Measurements from ENCODE around the gene DLST.

GRCh38 chr14:74912111-74912510 is 30.4 kb downstream of the DLST start:
- TF ChIP-seq JUN (CRISPR knock-in tag; IDR thresholded peaks at IDR 0.05): no peak
- TF ChIP-seq, protein P1, sequence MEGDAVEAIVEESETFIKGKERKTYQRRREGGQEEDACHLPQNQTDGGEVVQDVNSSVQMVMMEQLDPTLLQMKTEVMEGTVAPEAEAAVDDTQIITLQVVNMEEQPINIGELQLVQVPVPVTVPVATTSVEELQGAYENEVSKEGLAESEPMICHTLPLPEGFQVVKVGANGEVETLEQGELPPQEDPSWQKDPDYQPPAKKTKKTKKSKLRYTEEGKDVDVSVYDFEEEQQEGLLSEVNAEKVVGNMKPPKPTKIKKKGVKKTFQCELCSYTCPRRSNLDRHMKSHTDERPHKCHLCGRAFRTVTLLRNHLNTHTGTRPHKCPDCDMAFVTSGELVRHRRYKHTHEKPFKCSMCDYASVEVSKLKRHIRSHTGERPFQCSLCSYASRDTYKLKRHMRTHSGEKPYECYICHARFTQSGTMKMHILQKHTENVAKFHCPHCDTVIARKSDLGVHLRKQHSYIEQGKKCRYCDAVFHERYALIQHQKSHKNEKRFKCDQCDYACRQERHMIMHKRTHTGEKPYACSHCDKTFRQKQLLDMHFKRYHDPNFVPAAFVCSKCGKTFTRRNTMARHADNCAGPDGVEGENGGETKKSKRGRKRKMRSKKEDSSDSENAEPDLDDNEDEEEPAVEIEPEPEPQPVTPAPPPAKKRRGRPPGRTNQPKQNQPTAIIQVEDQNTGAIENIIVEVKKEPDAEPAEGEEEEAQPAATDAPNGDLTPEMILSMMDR (IDR thresholded peaks at IDR 0.05): no peak
- no peak for TF ChIP-seq USF2 (CRISPR knock-in tag; IDR thresholded peaks at IDR 0.05)
- no peak for TF ChIP-seq TEAD4 (CRISPR knock-in tag; IDR thresholded peaks at IDR 0.05)
- no peak for TF ChIP-seq ELF4 (CRISPR knock-in tag; IDR thresholded peaks at IDR 0.05; ENCODE audit: low read depth)
- no peak for TF ChIP-seq E2F5 (CRISPR knock-in tag; IDR thresholded peaks at IDR 0.05)
